KMS-11 (cell line): ENCODE results near the gene NFKBIL1.

Experiments
- H2AFZ ChIP-seq: fragments of 200-600 bp; sonication (generic); 2 replicates; pipeline ENCODE4 v1.6.1; 2016; ENCODE audit warnings: antibody characterized with exemption, mixed run types, low read depth
- H3K27ac ChIP-seq: fragments of 200-600 bp; sonication (generic); 2 replicates; pipeline ENCODE4 v1.6.1; 2016; ENCODE audit warnings: mild to moderate bottlenecking, mixed run types
- H3K27me3 ChIP-seq: fragments of 200-600 bp; sonication (generic); 2 replicates; pipeline ENCODE4 v1.6.1; 2017; ENCODE audit warnings: mild to moderate bottlenecking, low read depth, mixed run types, moderate library complexity; ENCODE audit not compliant: insufficient read depth
- H3K36me3 ChIP-seq: fragments of 200-600 bp; sonication (generic); 2 replicates; pipeline ENCODE4 v1.6.1; 2017; ENCODE audit warnings: mild to moderate bottlenecking, mixed run types; ENCODE audit not compliant: insufficient read depth
- H3K4me1 ChIP-seq: fragments of 200-600 bp; sonication (generic); 2 replicates; pipeline ENCODE4 v1.6.1; 2016; ENCODE audit warnings: mild to moderate bottlenecking, low read depth, mixed run types; ENCODE audit not compliant: poor library complexity, severe bottlenecking
- H3K4me2 ChIP-seq: fragments of 200-600 bp; sonication (generic); 2 replicates; pipeline ENCODE4 v1.7.0; 2016; ENCODE audit warnings: mild to moderate bottlenecking, mixed run types
- H3K4me3 ChIP-seq: fragments of 200-600 bp; sonication (generic); IDR thresholded peaks from 2 replicates; pipeline ENCODE4 v1.6.1; 2017; ENCODE audit warnings: low read depth, low read length, mixed read lengths; ENCODE audit not compliant: insufficient read depth
- H3K79me2 ChIP-seq: fragments of 200-600 bp; sonication (generic); 2 replicates; pipeline ENCODE4 v1.6.1; 2016; ENCODE audit warnings: low read depth, mixed run types; ENCODE audit not compliant: insufficient read depth
- H3K9ac ChIP-seq: fragments of 200-600 bp; sonication (generic); 2 replicates; pipeline ENCODE4 v1.6.1; 2016; ENCODE audit warnings: mild to moderate bottlenecking, mixed run types
- H4K20me1 ChIP-seq: fragments of 200-600 bp; sonication (generic); 2 replicates; pipeline ENCODE4 v1.6.1; 2016; ENCODE audit warnings: mild to moderate bottlenecking, mixed run types; ENCODE audit not compliant: insufficient read depth
- TF ChIP-seq, protein P1 (sequence below): fragments of 200-600 bp; sonication (generic); conservative IDR thresholded peaks from 2 replicates; pipeline ENCODE4 v1.6.1; 2017; ENCODE audit warnings: low read depth, mild to moderate bottlenecking, antibody characterized with exemption, low read length, moderate library complexity, mixed read lengths

The NFKBIL1 gene

DNA sequence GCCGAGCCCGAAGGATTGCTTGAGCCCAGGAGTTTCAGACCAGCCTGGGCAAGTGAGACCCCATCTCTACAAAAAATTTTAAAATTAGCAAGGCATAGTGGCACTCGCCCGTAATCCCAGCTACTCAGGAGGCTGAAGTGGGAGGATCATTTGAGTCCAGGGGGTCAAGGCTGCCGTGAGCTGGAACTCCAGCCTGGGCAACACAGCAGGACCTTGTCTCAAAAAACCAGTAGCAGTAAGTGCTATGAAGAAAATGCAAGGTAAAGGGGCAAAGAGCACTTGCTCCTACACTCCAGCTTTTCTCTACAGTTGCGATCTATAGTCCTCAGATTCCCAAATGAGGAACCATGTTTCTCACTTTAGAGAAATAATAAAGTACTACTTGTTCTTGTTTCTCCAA lies 3.8 kb upstream of the NFKBIL1 start:
- Histone ChIP-seq H3K4me1 (peaks cover 32% of the 10 kb centered on the region), H2AFZ (no peak overlapping the region), H3K4me3 (no peak overlapping the region), H3K36me3 (peaks cover 4% of the 10 kb centered on the region; the same call in 1 of the 2 replicates), H4K20me1 (peaks cover 13% of the 10 kb centered on the region), H3K4me2 (no peak overlapping the region), H3K27me3 (no peaks in the 10 kb centered on the region), H3K27ac (no peak overlapping the region), H3K79me2 (peaks cover 50% of the 10 kb centered on the region), H3K9ac (no peak overlapping the region)
- TF ChIP-seq, protein P1, sequence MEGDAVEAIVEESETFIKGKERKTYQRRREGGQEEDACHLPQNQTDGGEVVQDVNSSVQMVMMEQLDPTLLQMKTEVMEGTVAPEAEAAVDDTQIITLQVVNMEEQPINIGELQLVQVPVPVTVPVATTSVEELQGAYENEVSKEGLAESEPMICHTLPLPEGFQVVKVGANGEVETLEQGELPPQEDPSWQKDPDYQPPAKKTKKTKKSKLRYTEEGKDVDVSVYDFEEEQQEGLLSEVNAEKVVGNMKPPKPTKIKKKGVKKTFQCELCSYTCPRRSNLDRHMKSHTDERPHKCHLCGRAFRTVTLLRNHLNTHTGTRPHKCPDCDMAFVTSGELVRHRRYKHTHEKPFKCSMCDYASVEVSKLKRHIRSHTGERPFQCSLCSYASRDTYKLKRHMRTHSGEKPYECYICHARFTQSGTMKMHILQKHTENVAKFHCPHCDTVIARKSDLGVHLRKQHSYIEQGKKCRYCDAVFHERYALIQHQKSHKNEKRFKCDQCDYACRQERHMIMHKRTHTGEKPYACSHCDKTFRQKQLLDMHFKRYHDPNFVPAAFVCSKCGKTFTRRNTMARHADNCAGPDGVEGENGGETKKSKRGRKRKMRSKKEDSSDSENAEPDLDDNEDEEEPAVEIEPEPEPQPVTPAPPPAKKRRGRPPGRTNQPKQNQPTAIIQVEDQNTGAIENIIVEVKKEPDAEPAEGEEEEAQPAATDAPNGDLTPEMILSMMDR, result no peak

DNA sequence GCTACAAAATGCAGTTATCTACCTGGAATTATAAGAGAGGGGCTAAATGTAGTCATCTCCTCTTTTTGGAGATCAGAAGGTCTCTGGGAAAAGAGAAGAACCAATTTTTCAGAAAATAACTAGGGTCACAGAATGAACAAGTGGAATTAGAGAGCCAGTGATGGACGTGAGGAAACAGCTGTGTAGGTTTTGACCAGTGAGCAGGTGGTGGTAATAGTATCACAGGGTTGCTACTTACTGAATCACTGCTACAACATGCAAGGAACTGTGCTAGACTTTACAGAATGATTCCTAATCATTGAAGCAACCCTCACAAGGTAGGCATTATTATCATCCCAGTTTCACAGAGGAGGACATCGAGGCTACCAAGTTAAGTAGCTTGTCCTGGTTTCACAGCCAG lies 2.7 kb upstream of the NFKBIL1 start:
- no peak overlapping the region for H3K9ac ChIP-seq
- peaks cover 3% of the 10 kb centered on the region; the same call in 1 of the 2 replicates for H3K36me3 ChIP-seq
- H3K27me3 ChIP-seq, result no peaks in the 10 kb centered on the region
- H3K27ac ChIP-seq, result no peak overlapping the region
- no peak overlapping the region for H3K4me2 ChIP-seq
- TF ChIP-seq, protein P1, result no peak
- H4K20me1 ChIP-seq, result peaks cover 6% of the 10 kb centered on the region; the same call in 1 of the 2 replicates
- no peak overlapping the region for H2AFZ ChIP-seq
- peaks cover 40% of the 10 kb centered on the region for H3K79me2 ChIP-seq
- H3K4me3 ChIP-seq, result no peak overlapping the region
- peaks cover 29% of the 10 kb centered on the region for H3K4me1 ChIP-seq

DNA sequence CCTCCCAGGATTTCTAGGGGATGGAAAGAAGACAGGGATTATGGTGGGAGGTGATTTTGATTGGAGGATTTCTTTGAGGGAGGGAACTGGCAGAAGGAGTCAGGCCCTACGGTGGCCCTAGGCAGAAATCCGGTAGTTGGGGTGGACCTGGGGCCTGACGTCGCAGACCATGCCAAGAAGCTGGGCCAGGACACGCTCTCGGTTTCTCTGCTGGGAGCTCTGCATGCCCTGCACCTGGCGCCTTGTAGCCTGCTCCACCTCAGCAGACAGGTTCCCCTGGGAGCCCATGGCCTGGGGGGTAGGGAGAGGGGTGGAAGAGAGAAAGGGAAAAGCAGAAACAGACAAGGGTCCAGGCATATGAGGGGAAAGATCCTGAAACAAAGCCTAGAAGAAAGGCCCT lies 2.1 kb upstream of the NFKBIL1 start:
- Histone ChIP-seq H3K27ac (no peak overlapping the region), H3K36me3 (peaks cover 3% of the 10 kb centered on the region; the same call in 1 of the 2 replicates), H3K4me1 (peaks cover 23% of the 10 kb centered on the region), H3K27me3 (no peaks in the 10 kb centered on the region), H3K79me2 (peaks cover 33% of the 10 kb centered on the region), H4K20me1 (peaks cover 2% of the 10 kb centered on the region; the same call in 1 of the 2 replicates), H3K4me2 (no peak overlapping the region), H3K4me3 (no peak overlapping the region), H3K9ac (no peak overlapping the region), H2AFZ (no peak overlapping the region)
- TF ChIP-seq, protein P1, result no peak

DNA sequence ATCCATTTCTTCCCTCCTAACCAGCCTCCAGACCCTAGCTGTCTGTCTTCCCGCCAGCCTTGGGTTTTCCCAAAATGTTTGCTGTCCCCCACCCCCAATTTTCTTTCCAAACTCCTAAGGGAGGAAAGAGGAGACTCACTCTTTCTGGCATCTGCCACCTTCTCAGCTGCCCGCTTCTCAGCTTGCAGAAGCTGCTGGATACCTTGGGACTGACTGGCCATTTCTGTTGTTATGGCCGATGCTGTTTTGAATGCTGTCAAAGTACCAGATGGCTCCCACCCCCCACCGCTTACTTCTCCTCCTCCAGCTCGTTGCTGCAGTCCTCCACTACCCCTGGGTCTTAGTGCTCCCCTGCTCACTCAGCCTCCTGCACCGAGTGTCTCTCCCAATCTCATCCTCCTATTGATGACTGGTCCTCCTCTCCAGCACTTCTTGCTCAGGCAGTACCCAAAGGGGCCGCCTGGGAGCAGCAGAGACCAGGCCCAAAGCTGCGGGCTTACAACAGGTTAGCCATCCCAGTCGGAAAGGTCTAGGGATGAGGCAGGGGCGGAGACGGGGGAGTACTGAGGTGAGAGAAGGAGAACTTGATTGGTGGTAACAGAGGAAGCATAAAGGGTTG lies 960 bp upstream of the NFKBIL1 start, which contains the start of gene ATP6V1G2:
Gene ATP6V1G2, minus strand, starts transcription at position 270 of the 619 bp plus-strand sequence. Its CDS starts 49 bp downstream, at position 221.
- TF ChIP-seq, protein P1, result peak; percentile 98
- peaks cover 18% of the 10 kb centered on the region for H3K4me1 ChIP-seq
- H3K36me3 ChIP-seq, result no peaks in the 10 kb centered on the region
- no peak within 1 kb of the TSS for H3K4me3 ChIP-seq
- H4K20me1 ChIP-seq, result no peaks in the 10 kb centered on the region
- peaks cover 22% of the 10 kb centered on the region for H3K79me2 ChIP-seq
- H3K27me3 ChIP-seq, result no peaks in the 10 kb centered on the region
- peak within 1 kb of the TSS; percentile 41; the same call in 1 of the 2 replicates for H3K27ac ChIP-seq
- peak within 1 kb of the TSS; percentile 66 for H3K4me2 ChIP-seq
- H2AFZ ChIP-seq, result peak within 1 kb of the TSS; percentile 62
- H3K9ac ChIP-seq, result peak within 1 kb of the TSS; percentile 62; the same call in 1 of the 2 replicates
